Measurements from ENCODE around the gene FZD1.
A peak's percentile ranks its signal among the peaks of the same experiment; 100 is the strongest.

The FZD1 gene

DNA sequence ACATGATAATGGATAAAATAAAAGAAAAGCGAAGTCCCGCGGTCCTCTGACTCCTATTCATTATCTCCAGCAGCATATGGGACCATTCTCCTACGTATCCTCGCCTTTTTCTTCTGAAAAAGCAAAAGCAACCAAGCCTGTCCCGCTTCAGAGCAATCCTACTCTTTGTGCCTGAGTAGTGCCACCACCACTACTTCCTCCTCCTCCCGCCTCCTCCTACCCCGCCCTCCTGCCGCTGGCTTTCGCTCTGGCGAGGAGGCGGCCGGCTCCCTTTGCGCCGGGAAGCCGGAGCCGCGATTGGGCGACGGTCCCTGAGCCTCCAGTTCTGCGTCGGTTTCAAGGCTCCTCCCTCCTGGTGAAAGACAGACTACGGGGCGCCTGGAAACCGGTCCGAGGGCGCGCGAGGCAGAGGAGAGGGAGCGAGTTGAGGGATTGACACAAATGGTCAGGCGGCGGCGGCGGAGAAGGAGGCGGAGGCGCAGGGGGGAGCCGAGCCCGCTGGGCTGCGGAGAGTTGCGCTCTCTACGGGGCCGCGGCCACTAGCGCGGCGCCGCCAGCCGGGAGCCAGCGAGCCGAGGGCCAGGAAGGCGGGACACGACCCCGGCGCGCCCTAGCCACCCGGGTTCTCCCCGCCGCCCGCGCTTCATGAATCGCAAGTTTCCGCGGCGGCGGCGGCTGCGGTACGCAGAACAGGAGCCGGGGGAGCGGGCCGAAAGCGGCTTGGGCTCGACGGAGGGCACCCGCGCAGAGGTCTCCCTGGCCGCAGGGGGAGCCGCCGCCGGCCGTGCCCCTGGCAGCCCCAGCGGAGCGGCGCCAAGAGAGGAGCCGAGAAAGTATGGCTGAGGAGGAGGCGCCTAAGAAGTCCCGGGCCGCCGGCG lies at the start of gene FZD1:
FZD1 (plus strand) TSS at position 388 of the 878 bp plus-strand sequence; CDS start at position 836, 448 bp downstream.
- H3K27ac ChIP-seq (ENCODE audit: low read depth, low read length): no peak within 1 kb of the TSS
- peak within 1 kb of the TSS; percentile 52 for H3K9ac ChIP-seq (ENCODE audit: low read length)
- H3K27me3 ChIP-seq (ENCODE audit: control insufficient read depth, insufficient read depth, low read length): peaks cover 86% of the 10 kb centered on the region
- no peaks in the 10 kb centered on the region for H3K9me3 ChIP-seq (ENCODE audit: control insufficient read depth, insufficient read depth, low read depth, low read length)
- no peaks in the 10 kb centered on the region for H3K36me3 ChIP-seq (ENCODE audit: control insufficient read depth, insufficient read depth, low read length)
- peak within 1 kb of the TSS; percentile 79 for H3K4me3 ChIP-seq (ENCODE audit: low read depth, low read length)
- H3K4me1 ChIP-seq (ENCODE audit: control insufficient read depth, insufficient read depth, low read length): peaks cover 16% of the 10 kb centered on the region

DNA sequence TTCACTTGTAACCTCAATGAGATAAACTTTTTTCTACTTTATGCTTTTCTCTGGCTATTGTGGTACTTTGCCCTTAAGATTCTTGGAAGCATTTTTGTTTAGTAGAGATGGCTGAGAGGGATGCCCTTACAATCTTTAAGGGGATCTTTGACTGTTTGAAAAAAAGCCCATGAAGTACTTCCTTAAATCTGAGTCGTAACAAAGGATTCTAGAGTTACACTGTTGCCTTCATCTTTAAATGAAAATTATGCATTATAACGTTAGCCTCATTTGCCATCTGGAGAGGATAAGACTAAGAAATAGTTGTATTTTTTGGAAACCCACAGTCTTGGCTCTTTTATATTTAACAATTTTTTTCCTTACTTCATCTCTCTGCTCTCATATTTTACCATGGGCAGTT lies 37.8 kb upstream of the FZD1 start:
- H3K4me3 ChIP-seq (ENCODE audit: low read depth, low read length): no peak overlapping the region
- H3K9me3 ChIP-seq (ENCODE audit: control insufficient read depth, insufficient read depth, low read depth, low read length): peaks cover 5% of the 10 kb centered on the region; the same call in 1 of the 2 replicates
- no peaks in the 10 kb centered on the region; the same call in 1 of the 2 replicates for H3K4me1 ChIP-seq (ENCODE audit: control insufficient read depth, insufficient read depth, low read length)
- no peaks in the 10 kb centered on the region for H3K27me3 ChIP-seq (ENCODE audit: control insufficient read depth, insufficient read depth, low read length)
- H3K9ac ChIP-seq (ENCODE audit: low read length): no peak overlapping the region
- no peaks in the 10 kb centered on the region for H3K36me3 ChIP-seq (ENCODE audit: control insufficient read depth, insufficient read depth, low read length)
- no peak overlapping the region for H3K27ac ChIP-seq (ENCODE audit: low read depth, low read length)

DNA sequence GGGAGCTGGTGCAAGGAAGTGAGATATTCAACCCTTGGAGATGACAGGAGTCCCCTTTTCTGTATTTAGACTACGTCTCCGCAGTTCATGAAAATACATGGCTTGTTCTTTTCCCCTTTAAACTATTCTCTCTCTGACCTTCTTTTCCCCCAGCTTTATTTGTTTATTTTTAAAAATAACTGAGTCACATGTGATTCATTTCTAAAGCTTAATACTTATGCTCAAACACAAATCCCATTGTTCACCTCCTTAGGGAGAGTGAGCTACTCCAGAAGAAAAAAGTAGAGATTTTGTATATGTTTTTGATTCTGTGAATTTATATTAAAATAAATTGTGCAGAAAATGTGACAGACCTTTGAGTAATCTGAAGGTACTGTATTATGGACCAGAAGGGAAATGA lies 35.9 kb upstream of the FZD1 start:
- Histone ChIP-seq H3K9me3 (ENCODE audit: control insufficient read depth, insufficient read depth, low read depth, low read length) (peaks cover 5% of the 10 kb centered on the region; the same call in 1 of the 2 replicates), H3K4me3 (ENCODE audit: low read depth, low read length) (no peak overlapping the region), H3K27me3 (ENCODE audit: control insufficient read depth, insufficient read depth, low read length) (no peaks in the 10 kb centered on the region), H3K36me3 (ENCODE audit: control insufficient read depth, insufficient read depth, low read length) (no peaks in the 10 kb centered on the region), H3K4me1 (ENCODE audit: control insufficient read depth, insufficient read depth, low read length) (no peaks in the 10 kb centered on the region; the same call in 1 of the 2 replicates), H3K27ac (ENCODE audit: low read depth, low read length) (no peak overlapping the region), H3K9ac (ENCODE audit: low read length) (no peak overlapping the region)

DNA sequence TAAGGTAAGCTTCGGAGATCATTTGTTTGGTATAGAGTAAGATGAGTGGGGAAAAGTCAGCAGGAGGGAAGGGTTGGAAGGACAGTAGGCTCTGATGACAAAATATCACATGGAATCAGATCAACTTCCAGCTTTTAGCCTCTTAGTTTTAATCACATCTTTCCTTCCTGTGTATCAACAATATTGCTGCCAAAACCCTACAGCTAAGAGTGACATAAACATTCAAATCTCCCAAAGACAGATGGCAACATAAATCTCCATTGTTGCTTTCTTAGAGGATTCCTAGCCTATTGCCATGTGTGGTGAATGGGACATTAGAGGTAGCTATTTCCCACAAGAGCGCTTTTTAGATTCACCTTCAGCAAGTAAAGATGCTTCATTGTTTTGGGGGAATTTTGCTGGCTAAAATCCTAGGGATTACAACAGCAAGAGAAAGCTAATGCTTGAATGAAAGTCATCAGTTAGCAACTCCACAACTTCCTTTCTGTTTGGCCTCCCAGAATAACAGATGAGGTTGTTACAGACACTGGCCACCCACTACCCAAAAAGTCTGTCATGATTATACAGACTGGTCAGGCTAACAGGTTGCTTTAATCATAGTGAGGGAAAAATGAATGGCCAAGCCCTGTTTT lies 35.2 kb upstream of the FZD1 start:
- H3K36me3 ChIP-seq (ENCODE audit: control insufficient read depth, insufficient read depth, low read length): no peaks in the 10 kb centered on the region
- H3K9ac ChIP-seq (ENCODE audit: low read length): no peak overlapping the region
- no peaks in the 10 kb centered on the region; the same call in 1 of the 2 replicates for H3K4me1 ChIP-seq (ENCODE audit: control insufficient read depth, insufficient read depth, low read length)
- no peak overlapping the region for H3K27ac ChIP-seq (ENCODE audit: low read depth, low read length)
- no peak overlapping the region for H3K4me3 ChIP-seq (ENCODE audit: low read depth, low read length)
- H3K9me3 ChIP-seq (ENCODE audit: control insufficient read depth, insufficient read depth, low read depth, low read length): peaks cover 5% of the 10 kb centered on the region; the same call in 1 of the 2 replicates
- no peaks in the 10 kb centered on the region for H3K27me3 ChIP-seq (ENCODE audit: control insufficient read depth, insufficient read depth, low read length)

DNA sequence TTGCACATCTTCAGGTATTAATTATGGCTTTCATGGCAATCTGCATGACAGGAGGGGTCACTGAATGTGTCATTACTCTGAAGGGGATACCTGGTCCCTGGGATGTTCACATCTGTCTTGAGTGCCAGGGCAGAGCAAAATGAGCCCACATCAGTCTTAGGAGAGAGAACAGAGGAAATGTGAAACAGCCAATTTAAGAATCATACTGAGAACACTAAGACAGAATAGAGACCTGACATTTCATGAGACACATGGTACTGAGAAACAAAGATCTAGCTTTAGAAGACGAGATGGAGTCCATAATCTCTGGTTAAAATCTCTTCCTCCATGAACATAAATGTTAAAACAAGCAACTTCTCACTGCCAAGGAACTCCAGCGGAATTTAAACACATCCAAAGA lies 34.1 kb upstream of the FZD1 start:
- Histone ChIP-seq H3K9me3 (ENCODE audit: control insufficient read depth, insufficient read depth, low read depth, low read length) (peaks cover 4% of the 10 kb centered on the region; the same call in 1 of the 2 replicates), H3K4me1 (ENCODE audit: control insufficient read depth, insufficient read depth, low read length) (no peaks in the 10 kb centered on the region; the same call in 1 of the 2 replicates), H3K9ac (ENCODE audit: low read length) (no peak overlapping the region), H3K4me3 (ENCODE audit: low read depth, low read length) (no peak overlapping the region), H3K36me3 (ENCODE audit: control insufficient read depth, insufficient read depth, low read length) (no peaks in the 10 kb centered on the region), H3K27ac (ENCODE audit: low read depth, low read length) (no peak overlapping the region), H3K27me3 (ENCODE audit: control insufficient read depth, insufficient read depth, low read length) (no peaks in the 10 kb centered on the region)

DNA sequence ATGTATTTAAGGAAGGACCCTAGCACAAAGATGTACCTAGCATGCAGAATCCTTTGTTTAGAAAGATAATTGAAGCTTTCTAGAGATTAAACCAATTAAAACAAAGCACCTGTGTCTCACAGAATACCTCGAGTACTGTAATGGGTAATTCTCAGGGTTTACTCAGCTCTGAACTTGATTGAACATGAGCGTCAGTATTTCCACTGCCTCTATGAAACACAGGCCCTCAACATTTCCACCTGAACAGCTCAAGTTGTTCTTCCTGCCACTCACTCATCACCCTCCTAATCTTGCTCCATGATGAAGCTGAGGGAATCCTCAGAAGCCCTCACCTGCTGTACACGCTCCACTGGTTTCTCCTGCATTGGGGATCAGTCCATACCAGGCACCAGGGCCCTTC lies 33.7 kb upstream of the FZD1 start:
- Histone ChIP-seq H3K27me3 (ENCODE audit: control insufficient read depth, insufficient read depth, low read length) (no peaks in the 10 kb centered on the region), H3K36me3 (ENCODE audit: control insufficient read depth, insufficient read depth, low read length) (no peaks in the 10 kb centered on the region), H3K4me3 (ENCODE audit: low read depth, low read length) (no peak overlapping the region), H3K9me3 (ENCODE audit: control insufficient read depth, insufficient read depth, low read depth, low read length) (no peaks in the 10 kb centered on the region), H3K27ac (ENCODE audit: low read depth, low read length) (no peak overlapping the region), H3K9ac (ENCODE audit: low read length) (no peak overlapping the region), H3K4me1 (ENCODE audit: control insufficient read depth, insufficient read depth, low read length) (no peaks in the 10 kb centered on the region; the same call in 1 of the 2 replicates)

DNA sequence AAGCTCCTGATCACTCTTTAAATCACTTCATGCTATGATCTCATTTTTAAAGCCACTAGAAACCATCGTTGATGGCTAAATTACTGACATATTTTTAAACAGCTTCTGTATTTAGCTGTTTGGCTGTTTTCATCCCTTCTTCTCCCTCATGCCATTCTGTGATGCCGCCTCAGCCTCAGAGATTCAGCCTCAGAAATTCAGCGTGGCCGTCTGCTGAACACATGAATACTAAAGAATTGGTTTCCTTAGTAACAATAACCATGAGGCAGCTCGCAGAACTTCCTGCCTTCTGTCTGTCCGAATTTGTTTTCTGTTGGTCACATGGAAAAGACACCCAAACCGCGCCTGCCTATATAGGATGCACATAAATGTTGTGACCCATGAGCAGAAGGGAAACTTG lies 31.0 kb upstream of the FZD1 start:
- no peak overlapping the region for H3K27ac ChIP-seq (ENCODE audit: low read depth, low read length)
- H3K9ac ChIP-seq (ENCODE audit: low read length): no peak overlapping the region
- no peak overlapping the region for H3K4me3 ChIP-seq (ENCODE audit: low read depth, low read length)
- no peaks in the 10 kb centered on the region for H3K36me3 ChIP-seq (ENCODE audit: control insufficient read depth, insufficient read depth, low read length)
- H3K9me3 ChIP-seq (ENCODE audit: control insufficient read depth, insufficient read depth, low read depth, low read length): no peaks in the 10 kb centered on the region
- no peaks in the 10 kb centered on the region; the same call in 1 of the 2 replicates for H3K4me1 ChIP-seq (ENCODE audit: control insufficient read depth, insufficient read depth, low read length)
- no peaks in the 10 kb centered on the region for H3K27me3 ChIP-seq (ENCODE audit: control insufficient read depth, insufficient read depth, low read length)

DNA sequence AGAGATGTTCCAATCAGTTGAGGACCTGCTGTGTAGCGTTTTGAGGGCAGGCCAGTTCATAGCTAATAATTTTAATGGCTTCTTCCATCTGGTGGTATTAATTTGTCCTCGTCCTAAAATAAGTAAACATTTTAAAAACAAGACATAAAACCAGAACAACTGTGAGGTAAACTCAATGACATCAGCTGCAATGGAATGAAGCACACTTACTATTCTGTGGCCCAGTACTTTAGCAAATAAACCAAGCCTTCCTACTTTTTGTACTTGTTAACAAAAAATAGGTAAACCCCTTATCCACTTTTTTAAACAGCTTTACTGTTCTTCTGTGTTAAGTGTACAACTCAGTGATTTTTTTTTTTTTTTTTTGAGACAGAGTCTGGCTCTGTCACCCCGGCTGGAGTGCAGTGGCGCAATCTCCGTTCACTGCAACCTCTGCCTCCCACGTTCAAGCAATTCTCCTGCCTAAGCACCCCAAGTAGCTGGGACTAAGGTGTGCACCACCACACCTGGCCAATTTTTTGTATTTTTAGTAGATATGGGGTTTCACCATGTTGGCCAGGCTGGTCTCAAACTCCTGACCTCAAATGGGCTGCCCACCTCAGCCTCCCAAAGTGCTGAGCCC lies 28.9 kb upstream of the FZD1 start:
- Histone ChIP-seq H3K9me3 (ENCODE audit: control insufficient read depth, insufficient read depth, low read depth, low read length) (no peaks in the 10 kb centered on the region), H3K36me3 (ENCODE audit: control insufficient read depth, insufficient read depth, low read length) (no peaks in the 10 kb centered on the region), H3K9ac (ENCODE audit: low read length) (no peak overlapping the region), H3K4me1 (ENCODE audit: control insufficient read depth, insufficient read depth, low read length) (no peaks in the 10 kb centered on the region; the same call in 1 of the 2 replicates), H3K27me3 (ENCODE audit: control insufficient read depth, insufficient read depth, low read length) (no peaks in the 10 kb centered on the region), H3K4me3 (ENCODE audit: low read depth, low read length) (no peak overlapping the region), H3K27ac (ENCODE audit: low read depth, low read length) (no peak overlapping the region)

DNA sequence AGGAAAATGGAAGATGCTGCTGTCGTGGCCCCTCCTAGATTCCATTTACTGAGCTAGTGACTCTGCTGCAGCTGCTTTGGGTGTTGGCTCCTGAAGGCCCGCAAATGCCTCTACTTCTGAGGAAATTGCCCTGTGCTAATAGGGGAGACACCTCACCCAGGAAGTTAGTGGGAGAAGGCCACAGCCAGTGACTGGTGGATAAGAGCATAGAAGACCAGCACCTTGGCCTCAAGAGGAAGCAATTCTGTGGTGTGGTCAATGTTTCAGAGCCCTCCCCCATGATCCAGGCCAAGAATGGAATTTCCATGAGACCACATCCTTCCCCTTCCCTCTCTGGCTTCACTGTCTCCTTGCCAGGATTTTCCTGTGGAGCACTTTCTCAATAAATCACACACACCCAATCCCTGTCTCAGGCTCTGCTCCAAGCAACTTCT lies 25.0 kb upstream of the FZD1 start:
- Histone ChIP-seq H3K36me3 (ENCODE audit: control insufficient read depth, insufficient read depth, low read length) (no peaks in the 10 kb centered on the region), H3K27me3 (ENCODE audit: control insufficient read depth, insufficient read depth, low read length) (no peaks in the 10 kb centered on the region), H3K9me3 (ENCODE audit: control insufficient read depth, insufficient read depth, low read depth, low read length) (no peaks in the 10 kb centered on the region), H3K4me3 (ENCODE audit: low read depth, low read length) (no peak overlapping the region), H3K4me1 (ENCODE audit: control insufficient read depth, insufficient read depth, low read length) (no peaks in the 10 kb centered on the region; the same call in 1 of the 2 replicates), H3K27ac (ENCODE audit: low read depth, low read length) (no peak overlapping the region), H3K9ac (ENCODE audit: low read length) (no peak overlapping the region)

DNA sequence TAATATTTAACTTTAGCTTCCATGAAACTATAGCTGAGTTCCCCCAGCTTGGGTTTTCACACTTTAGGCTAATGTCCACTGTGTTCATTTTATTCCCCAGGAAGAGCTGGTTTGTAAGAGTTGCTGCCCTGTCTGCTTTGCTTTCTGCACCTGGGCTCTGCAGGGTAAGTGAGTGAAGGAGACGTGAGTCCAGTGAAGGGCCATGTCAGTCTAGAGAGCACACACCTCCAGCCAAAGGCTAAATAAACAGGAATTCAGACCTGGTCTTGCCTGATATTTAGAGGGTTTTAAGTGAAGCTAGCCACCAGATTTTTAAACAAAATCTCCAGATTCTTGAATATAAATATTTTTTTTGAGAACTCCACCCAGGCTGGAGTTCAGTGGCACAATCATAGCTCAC lies 24.5 kb upstream of the FZD1 start:
- Histone ChIP-seq H3K27ac (ENCODE audit: low read depth, low read length) (no peak overlapping the region), H3K9ac (ENCODE audit: low read length) (no peak overlapping the region), H3K27me3 (ENCODE audit: control insufficient read depth, insufficient read depth, low read length) (no peaks in the 10 kb centered on the region), H3K4me1 (ENCODE audit: control insufficient read depth, insufficient read depth, low read length) (no peaks in the 10 kb centered on the region; the same call in 1 of the 2 replicates), H3K9me3 (ENCODE audit: control insufficient read depth, insufficient read depth, low read depth, low read length) (no peaks in the 10 kb centered on the region), H3K36me3 (ENCODE audit: control insufficient read depth, insufficient read depth, low read length) (no peaks in the 10 kb centered on the region), H3K4me3 (ENCODE audit: low read depth, low read length) (no peak overlapping the region)

Measured in HUES6 (cell line).